HG02763 (cell line): ENCODE measurements around the gene SLC25A3.
"Not testable (repeated sequence)": the region's sequence is repeated elsewhere in the genome, so short reads cannot be mapped to it uniquely, and the experiment has no call there.

Source experiments
- ATAC-seq: cut with Tn5 transposase; IDR thresholded peaks from one replicate; pipeline ENCODE4 v1.9.1; 2021; ENCODE audit warnings: mild to moderate bottlenecking, moderate library complexity; ENCODE audit not compliant: unreplicated experiment

SLC25A3 gene

DNA sequence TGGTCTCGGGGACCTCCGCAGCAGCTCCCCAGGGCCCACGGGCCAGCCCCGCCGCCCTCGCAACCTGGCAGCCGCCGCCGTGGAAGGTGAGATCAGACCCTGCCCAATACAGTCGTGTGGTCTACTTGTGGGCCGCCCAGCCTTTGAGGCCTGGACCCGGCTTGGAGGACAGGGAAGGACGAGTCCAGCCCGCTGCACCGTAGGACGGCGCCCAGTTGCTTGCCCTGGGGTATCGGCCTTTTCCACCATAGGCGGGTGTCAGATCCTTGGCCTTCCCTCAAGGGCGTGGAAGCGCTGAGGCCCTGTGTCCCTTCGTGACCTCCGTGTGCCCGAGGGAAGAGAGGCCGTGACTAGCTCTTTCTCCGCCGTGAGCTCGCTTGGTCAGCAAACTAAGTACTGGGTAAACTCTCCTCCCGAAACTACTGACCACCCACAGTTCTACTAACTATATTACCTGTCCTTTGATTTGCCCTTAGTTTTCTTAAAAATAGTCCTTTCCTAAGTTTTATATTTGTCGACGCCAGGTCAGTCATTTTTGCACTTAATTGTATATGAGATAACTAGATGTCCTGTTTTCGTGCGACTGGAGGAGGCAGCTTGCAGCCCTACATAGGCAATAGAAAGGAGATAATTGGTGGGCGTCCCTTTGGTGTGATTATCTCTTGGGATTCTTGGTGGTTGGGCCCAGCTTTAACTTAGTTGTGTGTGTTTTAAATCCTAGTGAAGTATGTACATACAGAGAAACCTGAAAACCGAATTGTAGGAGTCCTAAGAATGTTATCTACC is 757 bp downstream of the SLC25A3 start:
- ATAC-seq = no peak

DNA sequence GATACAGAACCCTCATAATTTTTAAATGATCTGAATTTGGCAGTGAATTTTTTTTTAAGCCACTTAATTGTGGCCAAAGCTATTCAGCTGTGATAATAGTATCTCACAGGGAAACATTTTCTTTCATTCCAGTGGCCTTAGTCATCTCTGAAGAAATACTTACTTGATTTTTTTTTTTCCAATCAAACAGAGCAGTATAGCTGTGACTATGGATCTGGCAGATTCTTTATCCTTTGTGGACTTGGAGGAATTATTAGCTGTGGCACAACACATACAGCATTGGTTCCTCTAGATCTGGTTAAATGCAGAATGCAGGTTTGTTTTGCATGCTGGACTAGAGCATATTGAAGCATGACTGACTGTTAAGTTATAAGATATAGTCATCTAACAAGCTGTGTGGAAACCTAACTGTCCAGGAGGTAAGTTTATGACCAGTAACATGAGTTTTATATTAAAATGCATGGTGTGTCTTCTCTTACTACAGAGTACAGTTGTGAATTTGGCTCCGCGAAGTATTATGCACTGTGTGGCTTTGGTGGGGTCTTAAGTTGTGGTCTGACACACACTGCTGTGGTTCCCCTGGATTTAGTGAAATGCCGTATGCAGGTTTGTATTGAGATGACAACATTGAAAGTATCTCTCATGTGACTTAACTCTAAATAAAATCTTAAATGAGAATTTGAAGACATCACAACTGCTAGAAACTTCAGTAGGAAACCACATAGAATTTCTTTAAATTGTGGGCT is 1.9 kb downstream of the SLC25A3 start:
- ATAC-seq = no peak

DNA sequence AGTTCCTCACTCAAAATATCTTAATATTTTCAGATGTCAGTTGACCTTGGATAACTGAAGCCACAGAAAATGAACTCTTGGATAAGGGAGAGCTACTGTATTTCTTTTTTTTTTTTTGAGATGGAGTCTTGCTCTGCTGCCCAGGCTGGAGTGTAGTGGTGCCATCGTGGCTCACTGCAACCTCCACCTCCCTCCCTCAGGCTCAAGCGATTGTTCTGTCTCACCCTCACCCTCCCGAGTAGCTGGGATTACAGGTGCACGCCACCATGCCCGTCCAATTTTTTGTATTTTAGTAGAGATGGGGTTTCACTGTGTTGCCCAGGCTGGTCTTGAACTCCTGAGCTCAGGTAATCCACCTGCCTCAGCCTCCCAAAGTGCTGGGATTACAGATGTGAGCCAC is 3.8 kb downstream of the SLC25A3 start:
- not testable (repeated sequence) for ATAC-seq

DNA sequence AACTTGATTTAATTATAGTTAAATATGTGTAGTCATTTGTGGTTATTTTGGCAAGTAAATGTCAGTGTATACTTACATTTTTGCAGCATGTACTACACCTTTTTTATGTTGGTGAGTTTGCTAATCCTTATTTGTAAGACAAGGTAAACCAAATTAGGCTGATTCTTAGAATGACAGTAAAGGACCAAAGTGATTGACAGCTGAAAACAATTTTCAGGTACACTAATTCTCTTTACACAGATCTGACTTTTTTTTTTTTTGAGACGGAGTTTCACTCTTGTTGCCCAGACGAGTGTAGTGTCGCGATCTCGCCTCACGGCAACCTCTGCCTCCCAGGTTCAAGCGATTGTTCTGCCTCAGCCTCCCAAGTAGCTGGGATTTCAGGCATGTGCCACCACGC is 8.4 kb downstream of the SLC25A3 start:
- no peak for ATAC-seq

DNA sequence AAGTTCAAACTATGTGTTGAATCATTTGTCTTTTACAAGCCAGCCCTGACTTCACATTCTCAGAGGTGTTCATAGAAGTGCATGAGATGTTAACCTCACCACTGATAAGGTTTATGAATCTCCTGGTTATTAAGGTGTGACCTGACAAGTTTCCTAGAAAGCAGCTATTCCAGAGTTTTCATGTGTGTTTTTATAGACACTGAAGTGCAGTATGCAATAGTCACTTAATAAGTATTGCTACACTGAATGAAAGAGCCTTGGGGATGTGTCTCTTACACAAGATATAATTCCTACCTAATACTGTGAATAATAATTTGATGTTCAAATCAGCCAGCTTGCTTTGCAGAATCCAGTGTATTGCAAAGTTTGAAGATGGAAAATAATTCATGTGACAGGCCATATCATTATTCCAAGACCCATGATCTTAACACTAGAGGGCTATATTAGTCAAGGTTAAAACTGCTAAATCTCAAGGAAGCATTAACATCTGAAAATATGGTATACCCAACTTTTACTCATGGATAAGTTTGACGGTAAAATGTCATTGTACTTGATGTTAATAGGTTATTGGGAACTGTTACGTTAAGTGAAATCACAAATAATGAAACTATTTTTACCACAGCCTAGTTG is 13.0 kb downstream of the SLC25A3 start:
- no peak for ATAC-seq

DNA sequence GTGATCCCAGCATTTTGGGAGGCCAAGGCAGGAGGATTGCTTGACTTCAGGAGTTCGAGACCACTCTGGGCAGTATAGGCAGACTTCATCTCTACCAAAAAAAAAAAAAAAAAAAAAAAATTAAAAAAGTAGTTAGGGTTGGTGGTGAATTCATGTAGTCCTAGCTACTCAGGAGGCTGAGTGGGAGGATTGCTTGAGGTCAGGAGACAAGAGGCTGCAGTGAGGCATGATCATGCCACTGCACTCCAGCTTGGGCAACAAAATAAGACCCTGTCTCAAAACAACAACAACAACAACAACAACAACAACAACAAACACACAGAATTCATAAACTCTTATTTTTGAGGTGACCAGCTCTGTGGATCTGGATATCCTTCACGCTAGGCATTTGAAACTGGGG is 17.1 kb downstream of the SLC25A3 start:
- ATAC-seq = no peak

DNA sequence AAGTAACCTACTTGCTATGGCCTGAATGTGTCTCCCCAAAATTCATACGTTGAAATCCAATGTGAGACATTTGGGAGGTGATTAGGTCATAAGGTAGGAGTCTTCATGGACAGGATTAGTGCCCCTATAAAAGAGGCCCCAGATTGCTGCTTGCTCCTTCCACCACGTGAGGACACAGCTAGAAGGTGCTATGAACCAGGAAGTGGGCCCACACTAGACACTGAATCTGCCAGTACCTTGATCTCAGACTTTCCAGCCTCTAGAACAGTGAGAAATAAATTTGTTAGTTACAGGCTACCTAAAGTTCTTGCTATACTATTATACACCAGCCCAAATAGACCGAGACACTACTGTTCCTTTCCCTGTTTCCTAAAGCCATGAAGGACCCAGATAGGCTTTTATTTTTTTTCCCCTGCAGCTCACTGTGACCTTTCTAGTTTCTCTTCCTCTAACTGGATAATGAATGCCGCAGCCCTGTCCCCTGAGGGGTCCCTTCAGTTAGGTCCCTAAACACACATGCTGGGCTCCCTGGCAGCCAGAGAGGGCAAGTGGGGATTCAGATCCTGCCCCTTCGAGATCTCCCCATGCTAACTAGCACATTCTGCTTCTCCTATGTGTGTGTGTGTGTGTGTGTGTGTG is 19.3 kb downstream of the SLC25A3 start:
- ATAC-seq = peak; percentile 82

DNA sequence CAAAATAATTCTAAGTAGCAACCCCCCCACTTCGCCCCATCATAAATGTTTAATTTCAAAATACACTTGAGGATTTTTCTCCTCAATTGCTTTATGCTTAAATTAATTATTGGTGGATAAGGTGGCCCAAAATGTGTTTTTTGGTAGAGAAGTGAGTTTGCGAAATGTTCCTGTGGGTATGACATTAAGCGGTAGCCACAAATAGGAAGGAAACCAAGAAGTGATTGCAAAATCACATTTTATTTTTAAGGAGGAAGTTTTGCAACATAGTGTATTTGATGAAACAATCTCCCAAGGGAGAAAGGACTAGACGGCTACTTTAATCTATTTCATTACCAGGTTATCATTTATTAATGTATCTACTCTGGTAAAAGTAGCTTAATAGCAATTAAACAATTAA is 25.5 kb downstream of the SLC25A3 start:
- ATAC-seq = no peak

DNA sequence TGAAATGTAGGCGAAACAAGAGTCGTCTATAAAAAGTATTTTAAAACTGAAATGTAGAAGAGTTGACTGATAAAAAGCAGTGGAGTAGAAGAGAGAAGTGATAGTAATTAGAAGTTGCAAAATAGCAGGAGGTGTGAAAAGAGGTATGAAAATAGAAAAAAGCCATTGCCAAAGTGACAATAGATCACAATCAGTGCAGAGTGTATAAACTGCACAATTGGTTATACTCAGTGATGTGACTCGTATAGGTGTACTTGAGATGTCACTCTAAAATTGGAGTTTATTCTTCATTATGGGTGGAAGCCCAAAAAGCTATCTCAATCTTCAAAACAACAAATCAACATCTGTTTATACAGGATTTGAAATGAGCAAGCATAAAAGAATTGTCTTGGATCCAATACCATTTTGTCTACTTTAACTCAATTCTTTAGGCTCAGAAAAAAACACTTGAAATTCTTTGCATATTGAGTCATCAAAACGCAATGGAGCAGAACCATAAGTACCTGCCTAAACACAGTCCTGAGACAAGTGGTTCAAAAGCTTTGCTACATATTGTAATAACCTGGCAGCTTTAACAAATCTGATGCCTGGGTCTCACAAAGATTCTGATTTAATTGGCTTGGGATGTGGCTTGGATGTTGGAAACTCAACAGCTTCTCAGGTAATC is 42.3 kb downstream of the SLC25A3 start:
- peak; percentile 78 for ATAC-seq

DNA sequence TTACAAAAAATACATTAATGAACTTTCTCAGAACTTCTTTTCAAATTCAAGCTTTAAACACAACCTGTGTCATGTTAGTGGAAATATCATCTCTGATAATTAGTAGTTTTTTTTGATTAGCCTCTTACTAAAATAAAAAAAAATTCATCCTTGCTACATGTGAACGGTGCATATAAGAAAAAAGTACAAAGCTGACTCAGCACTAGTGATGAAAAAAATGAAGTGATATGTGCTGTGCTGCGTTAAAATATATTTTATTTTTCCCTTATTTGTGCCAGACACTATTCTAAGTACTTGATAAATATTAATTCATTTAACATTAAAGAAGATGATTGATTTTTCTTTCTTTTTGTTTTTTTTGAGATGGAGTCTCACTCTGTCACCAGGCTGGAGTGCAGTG is 43.6 kb downstream of the SLC25A3 start:
- no peak for ATAC-seq

DNA sequence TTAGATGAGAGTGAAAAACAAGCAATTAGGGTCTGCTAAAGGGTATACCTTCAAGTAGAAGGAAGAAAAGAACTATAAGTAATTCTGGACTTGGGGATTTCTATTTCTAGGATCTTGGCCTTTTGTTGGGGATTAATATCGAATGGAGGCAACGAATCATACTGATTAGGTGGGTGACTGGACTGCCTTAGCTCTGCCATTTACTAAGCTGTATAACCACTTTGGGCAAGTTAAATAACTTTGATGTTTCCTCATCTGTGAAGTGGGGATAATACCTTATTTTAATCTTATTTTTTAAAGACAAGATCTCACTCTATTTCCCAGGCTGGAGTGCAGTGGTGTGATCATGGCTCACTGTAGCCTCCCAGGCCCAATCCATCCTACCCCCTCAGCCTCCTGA is 44.5 kb downstream of the SLC25A3 start:
- ATAC-seq = no peak

DNA sequence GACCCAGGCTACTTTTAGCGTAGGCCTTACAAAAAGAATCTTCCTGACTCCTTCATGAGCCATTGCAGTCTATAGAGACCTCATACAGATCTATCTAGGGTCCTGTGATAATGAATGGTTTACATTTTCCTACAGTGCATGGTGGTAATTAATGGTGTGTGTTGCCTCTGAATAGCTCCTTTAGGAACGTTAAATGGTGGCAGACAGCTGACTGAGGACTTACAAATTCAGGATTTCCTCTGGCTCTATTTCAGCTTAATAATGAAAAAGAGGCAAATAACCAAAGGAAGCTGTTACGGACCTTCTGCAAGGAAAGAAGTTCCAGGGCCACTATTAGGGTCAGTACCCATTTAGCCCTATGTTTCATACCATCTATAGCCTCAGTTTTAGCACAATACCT is 46.0 kb downstream of the SLC25A3 start:
- ATAC-seq = no peak

DNA sequence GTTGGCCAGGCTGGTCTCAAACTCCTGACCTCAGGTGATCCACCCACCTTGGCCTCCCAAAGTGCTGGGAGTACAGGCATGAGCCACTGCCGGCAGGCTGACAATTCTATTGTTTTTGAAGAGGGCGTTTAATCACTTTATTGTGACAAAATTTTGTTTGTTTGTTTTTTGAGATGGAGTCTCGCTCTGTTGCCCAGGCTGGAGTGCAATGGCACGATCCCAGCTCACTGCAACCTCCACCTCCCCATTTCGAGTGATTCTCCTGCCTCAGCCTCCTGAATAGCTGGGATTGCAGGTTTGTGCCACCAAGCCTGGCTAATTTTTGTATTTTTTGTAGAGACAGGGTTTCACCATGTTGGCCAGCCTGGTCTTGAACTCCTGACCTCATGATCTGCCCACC is 49.3 kb downstream of the SLC25A3 start:
- not testable (repeated sequence) for ATAC-seq

DNA sequence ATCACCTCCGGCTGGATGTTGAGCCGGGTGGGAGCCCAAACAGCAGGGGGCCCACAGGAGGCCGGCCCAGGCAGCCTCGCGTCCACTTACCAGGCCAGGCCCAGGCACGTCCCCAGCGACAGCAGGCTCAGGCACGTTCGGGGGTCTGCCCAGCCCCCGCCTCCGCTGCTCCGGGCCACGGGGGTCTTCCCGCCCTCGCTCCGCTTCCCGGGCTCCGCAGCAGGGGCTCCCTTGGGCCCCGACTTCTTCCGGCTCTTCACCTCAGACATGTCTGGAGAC is 50.9 kb downstream of the SLC25A3 start:
- peak; percentile 14 for ATAC-seq

DNA sequence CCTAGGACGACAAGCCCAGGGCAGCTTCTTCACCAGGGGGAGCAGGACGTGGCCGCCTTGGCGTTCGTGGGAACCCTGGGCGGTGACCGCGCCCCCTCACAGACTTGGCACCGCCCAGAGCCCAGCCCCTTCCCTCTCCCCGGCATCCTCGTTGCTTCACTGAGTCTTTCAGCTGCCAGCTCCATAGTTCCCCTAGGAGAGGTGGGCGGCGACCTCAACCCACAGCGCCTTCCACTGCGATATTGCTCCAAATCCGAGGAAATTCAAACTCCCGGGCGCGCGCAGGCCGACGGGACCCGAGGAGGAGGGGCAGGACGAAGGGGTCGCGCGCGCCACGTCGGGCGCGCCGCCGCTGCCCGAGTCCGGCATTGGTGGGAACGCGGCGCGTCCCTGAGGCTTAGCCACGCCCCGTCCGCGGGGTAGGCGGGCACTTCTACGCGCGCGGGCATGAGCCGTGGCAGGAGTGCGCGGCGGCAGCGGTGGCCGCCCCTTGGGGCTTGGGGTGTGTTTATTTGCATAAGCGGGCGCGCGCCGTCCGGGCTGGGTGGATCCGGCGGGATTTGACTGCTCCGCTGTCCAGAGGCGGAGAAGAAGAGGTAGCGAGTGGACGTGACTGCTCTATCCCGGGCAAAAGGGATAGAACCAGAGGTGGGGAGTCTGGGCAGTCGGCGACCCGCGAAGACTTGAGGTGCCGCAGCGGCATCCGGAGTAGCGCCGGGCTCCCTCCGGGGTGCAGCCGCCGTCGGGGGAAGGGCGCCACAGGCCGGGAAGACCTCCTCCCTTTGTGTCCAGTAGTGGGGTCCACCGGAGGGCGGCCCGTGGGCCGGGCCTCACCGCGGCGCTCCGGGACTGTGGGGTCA is 51.5 kb downstream of the SLC25A3 start, which contains the start of the genes APAF1 and IKBIP:
APAF1 (plus strand) TSS at position 579 of the 860 bp plus-strand sequence. CDS start 3,070 bp downstream, outside the sequence.
IKBIP (minus strand) TSS at position 77 of the 860 bp plus-strand sequence. CDS start 87 bp downstream, outside the sequence.
- ATAC-seq = peak; percentile 83

DNA sequence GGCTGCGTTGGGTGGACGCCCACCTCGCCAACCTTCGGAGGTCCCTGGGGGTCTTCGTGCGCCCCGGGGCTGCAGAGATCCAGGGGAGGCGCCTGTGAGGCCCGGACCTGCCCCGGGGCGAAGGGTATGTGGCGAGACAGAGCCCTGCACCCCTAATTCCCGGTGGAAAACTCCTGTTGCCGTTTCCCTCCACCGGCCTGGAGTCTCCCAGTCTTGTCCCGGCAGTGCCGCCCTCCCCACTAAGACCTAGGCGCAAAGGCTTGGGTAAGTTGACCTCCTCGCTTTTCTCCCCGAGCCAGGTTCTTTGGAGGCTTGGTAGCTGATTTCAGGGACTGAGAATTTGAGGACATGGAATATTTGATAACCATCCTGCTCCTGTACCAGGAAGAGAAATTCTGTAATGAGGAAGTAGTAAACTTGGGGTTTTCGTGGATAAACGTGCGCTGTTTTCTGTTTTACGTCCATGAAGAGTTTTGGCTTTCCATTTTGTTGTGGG is 52.1 kb downstream of the SLC25A3 start:
- ATAC-seq = no peak

DNA sequence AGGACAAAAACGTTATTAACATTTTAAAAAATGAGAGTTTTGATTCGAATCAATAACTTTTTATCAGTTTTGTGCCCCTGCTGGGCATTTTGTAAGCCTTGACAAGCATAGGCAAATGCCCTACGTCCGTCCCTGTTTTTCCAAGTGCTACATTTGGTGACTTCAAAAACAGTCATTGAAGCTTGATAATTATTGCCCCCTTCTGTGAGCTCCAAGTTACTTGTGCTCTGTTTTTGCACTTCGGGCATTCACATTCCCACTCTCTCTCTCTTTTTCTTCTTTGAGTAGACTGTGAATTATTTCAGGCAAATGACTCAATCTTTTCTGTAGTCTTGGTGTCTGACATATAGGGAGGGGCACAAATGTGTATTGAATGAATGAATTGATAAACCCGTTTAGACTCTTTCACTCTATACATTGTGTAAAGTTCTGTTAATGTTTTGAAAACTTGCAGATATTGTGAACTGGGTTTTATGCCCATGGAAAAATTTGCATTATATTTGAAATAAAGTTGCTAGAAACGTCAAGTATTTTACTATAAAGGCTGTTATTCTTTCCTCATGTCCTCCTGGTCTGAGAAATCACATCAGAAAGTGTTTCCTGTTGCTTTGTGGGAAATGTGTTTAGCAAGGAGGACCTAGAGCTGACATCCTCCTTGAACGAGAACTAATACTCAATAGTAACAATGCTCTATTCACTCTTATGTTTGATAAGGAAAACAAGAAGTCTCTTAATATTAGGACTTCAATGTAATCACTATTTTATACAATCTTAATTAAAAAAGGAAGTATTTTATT is 53.0 kb downstream of the SLC25A3 start:
- ATAC-seq = no peak

DNA sequence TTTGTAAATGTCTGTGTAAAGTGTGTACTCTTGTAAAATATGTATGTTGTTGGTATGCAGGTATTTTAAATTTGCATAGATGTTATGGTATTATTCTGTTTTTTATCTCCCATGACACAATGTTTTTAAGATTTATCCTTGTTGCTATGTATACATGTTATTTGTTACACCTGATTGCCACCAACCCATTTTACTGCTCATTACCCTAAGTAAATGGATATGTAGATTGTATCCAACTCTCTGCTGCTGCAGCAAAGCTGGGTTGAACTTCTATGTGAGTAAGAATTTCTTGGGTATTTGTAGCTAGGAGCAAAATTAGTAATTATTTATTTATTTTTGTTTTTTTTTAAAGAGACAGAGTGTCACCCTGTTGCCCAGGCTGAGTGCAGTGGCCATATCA is 57.8 kb downstream of the SLC25A3 start:
- ATAC-seq = no peak
